Measurements from ENCODE around the gene DOHH.

- TF ChIP-seq CTCF (optimal IDR thresholded peaks at IDR 0.05 in 1 of 3, IDR thresholded peaks at IDR 0.05 in 1 of 3, conservative IDR thresholded peaks at IDR 0.05 in 1 of 3; ENCODE audit: extremely low read depth in 1 of 3, insufficient read depth in 2 of 3, low read length in 3 of 3), result peak; percentile 85 to 99 (median 90)
- no peak for TF ChIP-seq EZH2 (IDR thresholded peaks at IDR 0.05; ENCODE audit: low read length)
Measured at GRCh38 chr19:3544742-3545668, 44.5 kb upstream of the DOHH start.

All from keratinocyte (primary cell).